GM20000 (cell line): ENCODE measurements around the gene MACROD1.

Experiments used
- DNase-seq: peaks from one replicate; pipeline ENCODE4 v3.0.0; 2012; ENCODE audit warnings: low spot score
- CTCF ChIP-seq: IDR thresholded peaks from 2 replicates; pipeline ENCODE4 v1.5.1; 2012; ENCODE audit warnings: mild to moderate bottlenecking, control low read depth; ENCODE audit errors: extremely low read depth, missing control alignments

Gene MACROD1

GRCh38 chr11:64023712-64024710, 141.9 kb downstream of the MACROD1 start:
- no peak for DNase-seq
- no peak for TF ChIP-seq CTCF

GRCh38 chr11:64022125-64022784, 143.7 kb downstream of the MACROD1 start:
- TF ChIP-seq CTCF, result no peak
- DNase-seq, result no peak

GRCh38 chr11:64021757-64022093, 144.2 kb downstream of the MACROD1 start:
- no peak for DNase-seq
- TF ChIP-seq CTCF, result no peak

- no peak for DNase-seq
- TF ChIP-seq CTCF, result no peak
These were observed 144.7 kb downstream of the MACROD1 start for GRCh38 chr11:64020976-64021756.

- DNase-seq, result no peak
- no peak for TF ChIP-seq CTCF
These were observed 146.5 kb downstream of the MACROD1 start for GRCh38 chr11:64019106-64020037.

- no peak for DNase-seq
- no peak for TF ChIP-seq CTCF
These were observed 147.6 kb downstream of the MACROD1 start for GRCh38 chr11:64018310-64018709.
